GM10266 (cell line): ENCODE data around the gene RGSL1.

Experiments
- DNase-seq: peaks from one replicate; pipeline ENCODE4 v3.0.0; 2012; ENCODE audit errors: extremely low spot score
- TF ChIP-seq, protein P1 (sequence below): IDR thresholded peaks from 2 replicates; pipeline ENCODE4 v1.5.1; 2012; ENCODE audit warnings: mild to moderate bottlenecking, low read depth; ENCODE audit not compliant: control insufficient read depth, insufficient read depth; ENCODE audit errors: missing control alignments

Gene RGSL1

DNA sequence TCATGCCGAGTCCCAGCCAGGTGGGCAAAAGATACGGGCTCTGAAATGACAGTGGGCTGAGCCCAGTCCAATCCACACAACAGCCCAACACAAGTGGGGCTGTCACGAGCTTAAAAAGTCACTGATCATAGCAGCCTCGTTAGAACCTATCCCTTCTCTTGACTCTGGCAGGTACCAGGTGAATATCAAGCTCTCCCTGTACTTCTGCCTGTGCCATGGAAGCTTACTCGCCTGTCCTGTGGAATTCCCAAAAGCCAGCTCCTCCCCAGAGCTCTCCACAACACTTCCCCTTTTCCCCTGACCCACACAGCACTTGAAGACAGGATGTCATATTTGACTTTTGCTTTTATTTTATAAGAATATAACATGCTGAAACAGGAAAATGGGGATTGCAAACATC is 148.3 kb downstream of the RGSL1 start:
- DNase-seq, result no peak
- TF ChIP-seq, protein P1, sequence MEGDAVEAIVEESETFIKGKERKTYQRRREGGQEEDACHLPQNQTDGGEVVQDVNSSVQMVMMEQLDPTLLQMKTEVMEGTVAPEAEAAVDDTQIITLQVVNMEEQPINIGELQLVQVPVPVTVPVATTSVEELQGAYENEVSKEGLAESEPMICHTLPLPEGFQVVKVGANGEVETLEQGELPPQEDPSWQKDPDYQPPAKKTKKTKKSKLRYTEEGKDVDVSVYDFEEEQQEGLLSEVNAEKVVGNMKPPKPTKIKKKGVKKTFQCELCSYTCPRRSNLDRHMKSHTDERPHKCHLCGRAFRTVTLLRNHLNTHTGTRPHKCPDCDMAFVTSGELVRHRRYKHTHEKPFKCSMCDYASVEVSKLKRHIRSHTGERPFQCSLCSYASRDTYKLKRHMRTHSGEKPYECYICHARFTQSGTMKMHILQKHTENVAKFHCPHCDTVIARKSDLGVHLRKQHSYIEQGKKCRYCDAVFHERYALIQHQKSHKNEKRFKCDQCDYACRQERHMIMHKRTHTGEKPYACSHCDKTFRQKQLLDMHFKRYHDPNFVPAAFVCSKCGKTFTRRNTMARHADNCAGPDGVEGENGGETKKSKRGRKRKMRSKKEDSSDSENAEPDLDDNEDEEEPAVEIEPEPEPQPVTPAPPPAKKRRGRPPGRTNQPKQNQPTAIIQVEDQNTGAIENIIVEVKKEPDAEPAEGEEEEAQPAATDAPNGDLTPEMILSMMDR, result no peak

DNA sequence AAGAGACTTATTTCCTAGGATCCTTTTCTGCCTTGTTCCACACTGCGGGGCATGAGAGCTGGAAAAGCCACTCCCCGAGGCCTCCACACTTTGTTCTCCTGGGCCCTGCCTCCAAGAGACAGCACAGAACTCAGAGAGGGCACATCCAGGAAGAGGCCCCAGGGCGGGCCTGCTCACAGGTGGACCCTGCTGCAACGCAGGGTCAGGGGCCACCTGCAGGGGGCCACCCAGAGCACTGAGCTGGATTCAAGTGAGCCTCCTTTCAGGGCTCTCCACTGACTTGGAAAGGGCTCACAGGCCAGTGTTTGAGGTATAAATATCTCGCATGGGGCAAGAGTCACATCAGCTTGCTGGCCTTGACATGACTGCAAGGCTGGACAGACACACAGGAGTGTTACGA is 149.4 kb downstream of the RGSL1 start:
- no peak for DNase-seq
- TF ChIP-seq, protein P1, result peak; percentile 39

DNA sequence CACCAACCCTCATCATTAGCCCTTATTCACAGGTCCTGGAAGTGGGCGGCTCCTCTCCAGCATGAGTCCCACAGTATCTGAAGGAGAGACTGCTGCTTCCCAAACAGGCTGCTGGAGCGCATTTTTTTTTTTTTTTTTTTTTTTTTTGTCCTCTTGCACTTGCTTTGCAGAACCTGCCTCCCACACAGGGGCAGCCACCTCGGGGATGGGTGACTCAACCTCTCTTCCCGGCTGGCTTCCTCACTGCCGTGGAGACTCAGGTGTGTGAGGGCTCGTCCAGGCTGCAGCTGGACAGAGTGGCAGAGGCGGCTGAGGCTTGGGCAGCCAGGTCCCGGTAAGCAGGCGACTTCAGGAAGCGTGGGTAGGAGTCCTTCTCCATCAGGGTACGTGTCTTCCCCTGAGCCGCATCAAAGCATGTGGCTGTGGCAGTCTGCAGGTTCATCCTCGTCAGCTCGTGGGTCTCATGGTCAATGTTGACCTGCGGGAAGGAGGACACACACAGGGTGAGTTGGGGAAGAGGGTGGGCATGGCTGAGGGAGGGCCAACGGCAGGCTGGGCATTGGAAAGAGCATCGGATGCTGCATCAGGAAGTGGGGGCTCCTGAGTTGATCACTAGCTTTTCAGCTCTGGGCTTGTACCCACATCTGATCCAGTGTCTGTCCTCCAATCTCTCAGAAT is 150.2 kb downstream of the RGSL1 start:
- TF ChIP-seq, protein P1, result no peak
- DNase-seq, result no peak

DNA sequence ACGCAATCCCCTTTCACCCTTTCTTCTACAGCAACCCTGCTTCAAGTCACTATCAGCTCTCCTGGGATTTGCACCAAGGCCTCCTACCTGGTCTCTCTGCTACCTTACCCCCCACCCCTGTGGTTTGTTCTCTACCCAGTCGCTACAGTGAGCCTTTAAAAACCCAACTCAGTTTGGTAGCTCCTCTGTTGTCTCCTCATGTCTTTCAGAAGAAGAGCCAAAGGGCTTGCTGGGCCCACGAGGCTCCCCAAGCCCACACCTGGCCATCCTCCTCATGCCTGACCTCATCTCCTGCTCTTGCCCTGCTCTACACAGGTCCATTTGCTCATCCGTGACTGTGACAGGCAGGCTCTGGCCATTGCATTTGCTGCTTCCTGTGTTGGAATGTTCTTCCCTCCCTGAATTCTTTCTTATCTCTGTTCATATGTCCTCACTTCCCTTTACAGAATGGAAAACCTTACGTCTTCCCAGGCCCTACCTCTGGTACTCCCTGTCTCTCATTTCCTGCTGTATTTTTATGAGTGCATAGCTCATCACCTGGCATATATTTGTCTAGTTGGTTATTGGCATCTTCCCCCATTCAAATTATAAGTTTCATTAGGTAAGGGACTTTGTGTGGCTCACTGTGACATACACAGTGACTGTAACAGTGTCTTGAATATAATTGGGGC is 150.9 kb downstream of the RGSL1 start:
- DNase-seq, result no peak
- TF ChIP-seq, protein P1, result peak; percentile 10

DNA sequence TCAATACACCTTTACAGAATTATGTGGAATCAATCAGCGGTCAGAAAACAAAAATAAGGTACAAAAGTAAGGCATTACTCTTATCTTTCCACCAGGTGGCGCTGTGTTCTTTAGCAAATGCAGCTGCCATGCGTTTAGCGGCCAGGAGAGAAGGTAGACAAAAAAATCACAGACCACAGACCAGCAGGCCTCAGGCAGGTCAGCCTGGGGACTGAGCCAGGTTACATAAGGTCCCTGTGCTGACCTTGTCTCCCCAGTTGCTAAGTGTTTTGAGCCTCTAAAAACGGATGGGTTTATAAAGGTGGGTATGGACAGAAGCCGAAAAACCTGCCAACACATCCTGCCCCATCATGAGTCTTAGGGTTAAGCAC is 151.5 kb downstream of the RGSL1 start:
- TF ChIP-seq, protein P1, result peak; percentile 78

DNA sequence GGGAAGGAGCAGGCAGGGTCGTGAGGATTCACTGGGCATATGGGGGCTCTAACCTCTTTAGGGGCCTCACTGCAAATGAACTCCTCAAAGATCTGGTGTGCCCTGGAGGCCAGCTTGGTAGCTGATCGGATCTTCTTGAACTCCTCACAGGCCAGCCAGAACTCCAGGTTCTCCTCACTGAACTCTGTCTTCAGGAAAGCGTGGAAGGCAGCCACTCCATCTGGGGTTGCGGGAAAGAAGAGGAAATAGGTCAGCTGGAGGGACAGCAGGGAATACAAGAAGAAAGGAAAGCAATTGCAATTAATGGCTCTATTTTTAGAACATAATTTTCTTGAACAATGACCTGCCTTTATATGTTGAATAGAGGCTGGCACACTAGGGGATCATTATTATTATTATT is 152.0 kb downstream of the RGSL1 start:
- DNase-seq, result no peak
- TF ChIP-seq, protein P1, result no peak

More for the DNA sequence above, 151.5 kb downstream of the RGSL1 start:
- peak; percentile 70 for DNase-seq
